Measurements from ENCODE around the gene EP400.

Gene EP400

GRCh38 chr12:131949431-131950181 is at the start of gene EP400:
TSS of gene EP400 (plus strand) at chr12:131949942. CDS start at chr12:131960620, 10,678 bp downstream.
- peak; percentile 88 to 89 (median 89) for DNase-seq (ENCODE audit: low read depth in 2 of 3, low spot score in 2 of 3)

- DNase-seq (ENCODE audit: low read depth in 2 of 3, low spot score in 2 of 3) = no peak
Measured at GRCh38 chr12:131900397-131900796, 49.3 kb upstream of the EP400 start.

- no peak for DNase-seq (ENCODE audit: low read depth in 2 of 3, low spot score in 2 of 3)
Measured at GRCh38 chr12:131901431-131902331, 48.1 kb upstream of the EP400 start.

GRCh38 chr12:131902332-131903241 is 47.2 kb upstream of the EP400 start:
- no peak for DNase-seq (ENCODE audit: low read depth in 2 of 3, low spot score in 2 of 3)

- no peak for DNase-seq (ENCODE audit: low read depth in 2 of 3, low spot score in 2 of 3)
Measured at GRCh38 chr12:131903270-131904255, 46.2 kb upstream of the EP400 start.

GRCh38 chr12:131904346-131904745 is 45.4 kb upstream of the EP400 start:
- DNase-seq (ENCODE audit: low read depth in 2 of 3, low spot score in 2 of 3) = no peak

- no peak for DNase-seq (ENCODE audit: low read depth in 2 of 3, low spot score in 2 of 3)
Measured at GRCh38 chr12:131905081-131905629, 44.6 kb upstream of the EP400 start.

- DNase-seq (ENCODE audit: low read depth in 2 of 3, low spot score in 2 of 3) = no peak
Measured at GRCh38 chr12:131905630-131906091, 44.1 kb upstream of the EP400 start.

GRCh38 chr12:131907379-131908091 is 42.2 kb upstream of the EP400 start:
- DNase-seq (ENCODE audit: low read depth in 2 of 3, low spot score in 2 of 3) = no peak

GRCh38 chr12:131908092-131909080 is 41.4 kb upstream of the EP400 start:
- no peak for DNase-seq (ENCODE audit: low read depth in 2 of 3, low spot score in 2 of 3)

GRCh38 chr12:131909081-131909751 is 40.5 kb upstream of the EP400 start:
- no peak for DNase-seq (ENCODE audit: low read depth in 2 of 3, low spot score in 2 of 3)

- no peak for DNase-seq (ENCODE audit: low read depth in 2 of 3, low spot score in 2 of 3)
Measured at GRCh38 chr12:131909752-131910219, 40.0 kb upstream of the EP400 start.

- DNase-seq (ENCODE audit: low read depth in 2 of 3, low spot score in 2 of 3) = no peak
Measured at GRCh38 chr12:131910302-131911027, 39.3 kb upstream of the EP400 start.

- no peak for DNase-seq (ENCODE audit: low read depth in 2 of 3, low spot score in 2 of 3)
Measured at GRCh38 chr12:131911028-131911650, 38.6 kb upstream of the EP400 start.

- DNase-seq (ENCODE audit: low read depth in 2 of 3, low spot score in 2 of 3) = no peak
Measured at GRCh38 chr12:131911851-131912477, 37.8 kb upstream of the EP400 start.
